ENCODE measurements around the gene GRIK4.

The GRIK4 gene

GRCh38 chr11:120877746-120878365 is 366.3 kb downstream of the GRIK4 start:
- H2AFZ ChIP-seq (ENCODE audit: low read depth) = no peak overlapping the region
- no peaks in the 10 kb centered on the region for H4K20me1 ChIP-seq (ENCODE audit: insufficient read depth)
- no peak overlapping the region for H3K4me2 ChIP-seq
- H3K27ac ChIP-seq = no peak overlapping the region
- no peaks in the 10 kb centered on the region for H3K36me3 ChIP-seq (ENCODE audit: insufficient read depth)
- H3K4me3 ChIP-seq (IDR thresholded peaks at IDR 0.05; ENCODE audit: insufficient read depth, low read depth, low read length) = no peak overlapping the region
- H3K9ac ChIP-seq = no peak overlapping the region
- H3K79me2 ChIP-seq (ENCODE audit: insufficient read depth, low read depth) = no peaks in the 10 kb centered on the region
- no peak for TF ChIP-seq CTCF (conservative IDR thresholded peaks at IDR 0.05; ENCODE audit: low read depth, low read length)
- no peaks in the 10 kb centered on the region for H3K27me3 ChIP-seq (ENCODE audit: insufficient read depth, low read depth)
- no peaks in the 10 kb centered on the region for H3K4me1 ChIP-seq (ENCODE audit: low read depth, poor library complexity, severe bottlenecking)

DNA sequence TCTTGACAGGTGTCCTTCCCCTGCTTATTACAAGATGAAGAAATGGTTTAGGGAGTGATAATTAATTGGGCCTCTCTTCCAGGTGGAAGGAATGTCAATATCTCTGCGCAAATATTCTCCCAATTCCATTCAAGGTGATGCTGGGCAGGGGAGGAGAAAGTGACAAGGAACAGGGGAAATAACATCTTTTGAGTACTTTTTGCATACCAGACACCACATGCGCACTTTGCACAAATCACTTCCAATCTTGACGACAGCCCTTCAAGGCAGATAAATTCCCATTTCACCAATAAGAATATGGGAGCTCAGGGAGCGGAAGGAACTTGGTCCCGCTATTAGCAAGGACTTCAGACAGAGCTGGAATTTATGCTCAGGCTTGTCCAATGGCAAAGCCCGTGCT is 367.2 kb downstream of the GRIK4 start:
- no peak overlapping the region for H3K27ac ChIP-seq
- H2AFZ ChIP-seq (ENCODE audit: low read depth) = no peak overlapping the region
- H3K27me3 ChIP-seq (ENCODE audit: insufficient read depth, low read depth) = no peaks in the 10 kb centered on the region
- H3K36me3 ChIP-seq (ENCODE audit: insufficient read depth) = no peaks in the 10 kb centered on the region
- H3K4me2 ChIP-seq = no peak overlapping the region
- H3K9ac ChIP-seq = no peak overlapping the region
- no peak overlapping the region for H3K4me3 ChIP-seq (IDR thresholded peaks at IDR 0.05; ENCODE audit: insufficient read depth, low read depth, low read length)
- no peaks in the 10 kb centered on the region for H3K79me2 ChIP-seq (ENCODE audit: insufficient read depth, low read depth)
- no peaks in the 10 kb centered on the region for H3K4me1 ChIP-seq (ENCODE audit: low read depth, poor library complexity, severe bottlenecking)
- H4K20me1 ChIP-seq (ENCODE audit: insufficient read depth) = no peaks in the 10 kb centered on the region
- TF ChIP-seq CTCF (conservative IDR thresholded peaks at IDR 0.05; ENCODE audit: low read depth, low read length) = no peak

GRCh38 chr11:120880498-120881175 is 369.1 kb downstream of the GRIK4 start:
- Histone ChIP-seq H3K4me3 (IDR thresholded peaks at IDR 0.05; ENCODE audit: insufficient read depth, low read depth, low read length) (no peak overlapping the region), H3K79me2 (ENCODE audit: insufficient read depth, low read depth) (no peaks in the 10 kb centered on the region), H3K27ac (no peak overlapping the region), H3K9ac (no peak overlapping the region), H3K4me2 (no peak overlapping the region), H4K20me1 (ENCODE audit: insufficient read depth) (no peaks in the 10 kb centered on the region), H3K27me3 (ENCODE audit: insufficient read depth, low read depth) (no peaks in the 10 kb centered on the region), H3K4me1 (ENCODE audit: low read depth, poor library complexity, severe bottlenecking) (no peaks in the 10 kb centered on the region), H3K36me3 (ENCODE audit: insufficient read depth) (no peaks in the 10 kb centered on the region), H2AFZ (ENCODE audit: low read depth) (no peak overlapping the region)
- TF ChIP-seq CTCF (conservative IDR thresholded peaks at IDR 0.05; ENCODE audit: low read depth, low read length) = no peak

GRCh38 chr11:120881596-120881995 is 370.0 kb downstream of the GRIK4 start:
- Histone ChIP-seq H3K9ac (no peak overlapping the region), H3K79me2 (ENCODE audit: insufficient read depth, low read depth) (no peaks in the 10 kb centered on the region), H3K27ac (no peak overlapping the region), H3K27me3 (ENCODE audit: insufficient read depth, low read depth) (no peaks in the 10 kb centered on the region), H3K4me3 (IDR thresholded peaks at IDR 0.05; ENCODE audit: insufficient read depth, low read depth, low read length) (no peak overlapping the region), H3K36me3 (ENCODE audit: insufficient read depth) (no peaks in the 10 kb centered on the region), H3K4me2 (no peak overlapping the region), H4K20me1 (ENCODE audit: insufficient read depth) (no peaks in the 10 kb centered on the region), H2AFZ (ENCODE audit: low read depth) (no peak overlapping the region), H3K4me1 (ENCODE audit: low read depth, poor library complexity, severe bottlenecking) (no peaks in the 10 kb centered on the region)
- no peak for TF ChIP-seq CTCF (conservative IDR thresholded peaks at IDR 0.05; ENCODE audit: low read depth, low read length)
